ENCODE results near the gene ARAF.

- TF ChIP-seq WT1 (tag by site-specific recombination; IDR thresholded peaks at IDR 0.05) (no peak), CTCF (tag by site-specific recombination; IDR thresholded peaks at IDR 0.05) (no peak)
These were observed 2.9 kb downstream of the ARAF start for GRCh38 chrX:47563801-47564315.
